GM21737 (cell line): ENCODE measurements around the gene ACBD6.
A peak's percentile ranks its signal among the peaks of the same experiment; 100 is the strongest.
"Not testable (repeated sequence)": the region's sequence is repeated elsewhere in the genome, so short reads cannot be mapped to it uniquely, and the experiment has no call there.

ENCODE experiments used
- ATAC-seq: cut with Tn5 transposase; IDR thresholded peaks from one replicate; pipeline ENCODE4 v1.9.1; 2021; ENCODE audit warnings: mild to moderate bottlenecking, moderate library complexity; ENCODE audit not compliant: unreplicated experiment

ACBD6 gene

GRCh38 chr1:180502361-180503279, at the start of gene ACBD6:
Gene ACBD6 (minus strand): TSS chr1:180502577. CDS start chr1:180502266, 311 bp downstream.
- peak; percentile 76 for ATAC-seq

DNA sequence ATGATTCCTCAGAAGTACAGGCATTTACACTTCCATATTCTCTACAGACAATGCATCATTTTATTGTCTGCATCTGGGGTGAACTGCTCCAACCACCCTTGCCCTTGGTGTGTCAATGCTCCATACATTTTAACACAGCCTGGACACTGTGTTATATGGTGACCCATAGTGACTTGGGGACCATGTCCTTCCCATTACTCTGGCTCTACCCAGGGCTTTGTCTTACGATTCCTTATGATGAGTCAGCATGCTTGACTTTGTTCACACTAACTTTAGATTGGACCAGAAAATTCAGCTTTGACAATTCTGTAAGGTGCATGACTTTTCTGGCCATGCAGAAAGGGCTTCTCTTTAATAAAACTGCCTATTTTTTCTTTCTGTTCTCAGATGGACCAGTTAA, 49.6 kb upstream of the ACBD6 start:
- ATAC-seq: no peak

GRCh38 chr1:180550241-180550640, 47.9 kb upstream of the ACBD6 start:
- ATAC-seq: no peak

GRCh38 chr1:180549770-180550169, 47.4 kb upstream of the ACBD6 start:
- not testable (repeated sequence) for ATAC-seq

DNA sequence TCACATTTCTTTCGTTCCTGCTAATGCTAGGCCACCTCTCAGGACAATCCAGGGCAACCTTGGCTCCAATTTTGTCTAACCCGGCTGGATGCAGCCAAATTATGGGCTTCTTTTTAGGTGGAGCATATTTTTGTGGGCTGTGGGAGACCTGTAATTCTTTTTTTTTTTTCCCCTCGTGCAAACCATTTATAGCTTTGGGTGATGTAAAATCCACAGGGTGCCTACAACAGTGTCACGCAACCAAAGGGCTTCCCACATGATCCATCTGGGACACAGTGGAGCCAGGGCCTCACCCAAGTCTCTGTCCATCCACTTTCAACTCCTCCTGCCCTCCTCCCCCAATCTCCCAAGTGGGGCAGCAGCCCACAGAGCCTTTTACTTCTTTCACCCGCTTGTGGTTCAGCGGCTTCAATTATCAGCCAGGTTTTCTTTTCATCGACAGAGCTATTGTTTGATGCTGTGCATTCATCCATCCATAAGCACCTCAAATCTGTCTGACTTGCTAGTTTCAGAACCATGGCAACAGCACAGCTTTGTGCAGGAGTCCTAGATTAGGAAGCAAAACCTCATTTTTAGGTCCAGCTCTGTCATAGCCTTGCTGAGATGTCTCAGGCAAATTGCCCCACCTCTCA, 46.4 kb upstream of the ACBD6 start:
- no peak for ATAC-seq

GRCh38 chr1:180545991-180546390, 43.6 kb upstream of the ACBD6 start:
- ATAC-seq: no peak

- no peak for ATAC-seq
Measured at GRCh38 chr1:180544050-180544449, 41.7 kb upstream of the ACBD6 start.

GRCh38 chr1:180542838-180543145, 40.4 kb upstream of the ACBD6 start:
- no peak for ATAC-seq

- ATAC-seq: no peak
Measured at GRCh38 chr1:180542113-180542837, 39.9 kb upstream of the ACBD6 start.

DNA sequence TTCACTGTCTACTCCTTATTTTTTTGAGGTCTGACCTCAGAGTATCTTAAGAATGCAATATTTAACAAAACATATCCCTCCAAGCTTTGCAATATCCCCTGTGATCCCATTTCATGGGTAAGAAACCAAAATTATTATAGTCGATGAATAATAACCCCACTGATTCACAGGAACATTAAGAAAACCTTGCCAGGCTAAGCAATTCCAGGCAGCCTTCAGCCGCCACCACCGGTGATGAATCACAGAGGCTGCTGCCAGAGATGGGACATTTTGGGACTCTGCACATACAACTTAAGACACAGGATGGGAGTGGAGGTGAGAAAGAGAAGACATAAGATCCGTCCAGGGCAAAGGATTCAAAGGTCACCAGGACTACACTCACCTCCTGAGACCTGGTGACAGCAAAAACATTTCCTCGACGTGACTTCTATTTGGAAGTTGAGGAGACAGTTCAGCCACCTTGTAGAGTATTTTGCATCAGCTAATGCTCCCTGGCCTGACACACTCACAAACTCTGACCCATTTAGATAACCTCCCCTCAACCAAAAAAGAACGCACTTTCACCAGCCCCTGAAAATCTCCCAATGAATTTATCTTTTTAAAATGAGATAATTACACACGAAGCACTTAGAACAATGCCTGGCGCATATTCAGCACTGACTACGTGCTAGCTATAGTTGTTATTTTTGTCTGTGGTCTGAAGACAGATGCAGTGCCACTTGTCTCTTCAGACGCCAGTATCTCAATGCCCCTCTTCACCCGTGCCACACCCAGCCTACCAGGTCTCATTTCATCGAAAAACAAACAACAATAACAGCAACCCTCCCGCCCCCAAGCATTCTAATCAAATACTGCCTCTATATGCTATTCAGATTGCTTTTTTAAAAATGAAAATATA, 38.6 kb upstream of the ACBD6 start:
- no peak for ATAC-seq

DNA sequence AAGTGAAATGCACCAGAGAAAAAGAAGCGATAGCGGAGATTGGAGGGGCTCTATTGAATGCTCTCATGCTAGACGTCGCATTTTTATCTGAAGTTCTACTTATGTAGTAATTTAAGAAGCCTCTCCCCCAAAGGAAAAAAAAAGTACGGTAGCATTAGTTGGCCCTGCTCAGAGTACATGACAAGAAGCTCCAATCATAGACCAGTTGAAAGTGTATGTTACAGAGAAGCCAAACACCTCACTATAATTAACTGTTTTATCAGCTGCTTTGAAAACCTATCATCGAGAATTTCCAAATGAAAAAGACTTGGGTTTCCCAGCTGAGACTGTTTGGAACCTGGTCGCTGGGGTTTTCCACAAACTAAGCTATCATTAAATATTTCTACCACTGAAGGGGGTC, 36.8 kb upstream of the ACBD6 start:
- no peak for ATAC-seq

DNA sequence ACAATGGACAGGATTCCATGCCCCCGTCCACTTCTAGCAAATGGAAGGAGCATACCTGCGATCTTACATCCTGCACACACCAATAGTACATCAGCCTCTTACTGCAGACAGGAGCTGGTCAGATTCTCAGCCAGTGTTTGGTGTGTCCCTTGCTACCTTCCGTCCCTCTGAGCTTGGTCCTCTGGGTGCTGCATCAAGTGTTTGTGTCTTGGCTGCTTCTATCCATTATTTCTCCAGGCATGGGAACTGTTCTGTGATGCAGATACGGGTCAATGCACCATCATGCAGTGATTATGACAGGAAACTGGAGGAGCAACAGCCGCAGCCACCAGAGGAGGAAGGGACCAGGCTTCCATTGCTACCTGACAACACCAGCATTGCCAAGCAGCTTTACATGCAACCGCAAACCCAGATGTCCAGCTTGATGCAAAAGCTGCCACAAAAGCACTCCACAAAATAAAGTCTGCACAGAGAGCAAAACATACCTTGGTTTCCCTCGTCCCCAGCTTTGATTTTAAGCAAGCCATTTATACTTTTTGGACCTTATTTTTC, 34.5 kb upstream of the ACBD6 start:
- ATAC-seq: no peak

GRCh38 chr1:180535418-180535999, 33.1 kb upstream of the ACBD6 start:
- no peak for ATAC-seq

DNA sequence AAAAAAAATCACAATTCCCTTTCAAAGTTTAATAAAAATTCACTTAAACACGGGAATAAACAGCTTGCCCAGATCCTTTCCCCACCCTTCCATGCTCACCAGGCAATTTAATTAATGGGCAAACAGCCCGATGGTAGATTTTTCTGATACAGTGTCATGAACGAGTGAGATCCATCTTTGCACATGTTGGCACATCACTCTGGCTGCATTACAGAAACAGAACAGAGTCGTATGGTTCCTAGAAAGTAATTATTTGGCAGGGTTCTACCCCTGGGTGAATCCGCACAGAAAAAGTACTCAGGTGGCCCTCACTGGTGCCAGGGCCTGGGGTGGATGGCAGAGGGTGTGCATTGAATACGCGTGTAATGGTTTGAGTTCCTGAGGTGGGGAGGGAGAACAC, 31.8 kb upstream of the ACBD6 start:
- no peak for ATAC-seq

DNA sequence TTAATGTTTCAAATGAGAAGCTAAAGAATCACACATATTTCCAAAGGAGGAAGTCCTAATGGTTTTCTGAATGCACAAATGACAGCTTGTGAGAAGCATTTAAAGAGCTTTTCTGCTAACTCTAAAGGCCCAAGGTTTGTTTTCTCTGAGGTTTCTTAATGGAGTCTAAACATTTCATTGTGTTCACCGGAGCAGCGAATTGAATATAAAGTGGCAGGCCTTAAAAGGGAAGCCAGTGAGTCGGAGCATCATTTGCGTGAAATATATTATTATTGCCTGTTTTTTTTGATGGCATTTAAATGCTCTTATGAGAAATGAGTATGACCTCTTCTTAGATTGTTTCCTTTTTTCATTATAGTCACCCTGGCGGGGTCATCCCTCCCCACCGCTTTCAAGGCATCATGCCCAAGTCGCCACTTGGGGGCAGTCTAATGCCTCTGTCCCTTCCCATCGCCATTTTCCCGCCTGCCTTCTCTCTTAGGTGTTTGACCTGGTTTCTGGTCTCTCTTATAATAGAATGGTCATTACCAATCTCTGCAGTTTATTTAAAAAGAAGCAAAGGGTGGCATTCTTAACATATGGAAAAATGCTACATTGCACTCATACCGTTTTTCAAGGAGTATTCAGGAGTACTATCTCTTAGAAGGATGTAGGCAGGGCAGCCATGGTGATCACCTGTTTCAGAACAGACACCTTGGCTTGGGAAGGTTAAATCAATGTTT, 31.1 kb upstream of the ACBD6 start:
- no peak for ATAC-seq

DNA sequence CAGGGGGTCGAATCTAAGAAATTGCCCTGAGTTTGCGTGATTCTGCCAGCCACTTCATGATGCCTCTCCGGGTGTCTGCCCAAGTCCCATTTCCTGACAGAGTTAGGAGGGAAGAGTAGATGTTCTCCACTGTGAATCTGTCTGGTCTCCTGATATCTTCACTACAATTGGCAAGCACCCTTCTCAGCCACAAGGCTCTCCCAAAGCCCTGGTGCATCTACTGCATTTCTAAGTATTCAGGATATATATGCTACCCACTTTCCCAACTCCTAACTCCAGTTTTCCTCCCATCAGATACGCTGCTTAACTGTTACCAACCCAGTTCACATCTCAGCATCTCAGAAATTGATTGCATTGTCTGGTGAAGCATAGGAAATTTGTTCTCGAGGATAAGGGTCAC, 30.5 kb upstream of the ACBD6 start:
- no peak for ATAC-seq

DNA sequence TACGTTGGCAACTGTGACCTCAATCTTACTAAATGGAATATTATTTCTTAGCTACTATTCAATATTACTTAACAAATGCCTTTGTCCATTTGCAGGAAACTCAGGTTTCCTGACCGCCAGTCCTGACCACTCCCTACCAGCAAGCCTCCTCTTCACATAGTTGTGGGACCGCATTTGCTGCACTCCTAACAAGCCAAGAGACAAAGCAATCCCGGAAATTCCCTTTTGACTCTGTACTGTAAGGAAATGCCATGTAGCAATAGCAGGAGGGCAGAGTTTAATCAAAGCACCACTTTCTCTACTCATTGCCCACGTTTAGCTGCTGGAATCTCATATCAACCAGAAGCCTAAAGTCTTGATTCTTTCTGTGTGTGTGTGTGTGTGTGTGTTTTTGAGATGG, 28.1 kb upstream of the ACBD6 start:
- no peak for ATAC-seq

DNA sequence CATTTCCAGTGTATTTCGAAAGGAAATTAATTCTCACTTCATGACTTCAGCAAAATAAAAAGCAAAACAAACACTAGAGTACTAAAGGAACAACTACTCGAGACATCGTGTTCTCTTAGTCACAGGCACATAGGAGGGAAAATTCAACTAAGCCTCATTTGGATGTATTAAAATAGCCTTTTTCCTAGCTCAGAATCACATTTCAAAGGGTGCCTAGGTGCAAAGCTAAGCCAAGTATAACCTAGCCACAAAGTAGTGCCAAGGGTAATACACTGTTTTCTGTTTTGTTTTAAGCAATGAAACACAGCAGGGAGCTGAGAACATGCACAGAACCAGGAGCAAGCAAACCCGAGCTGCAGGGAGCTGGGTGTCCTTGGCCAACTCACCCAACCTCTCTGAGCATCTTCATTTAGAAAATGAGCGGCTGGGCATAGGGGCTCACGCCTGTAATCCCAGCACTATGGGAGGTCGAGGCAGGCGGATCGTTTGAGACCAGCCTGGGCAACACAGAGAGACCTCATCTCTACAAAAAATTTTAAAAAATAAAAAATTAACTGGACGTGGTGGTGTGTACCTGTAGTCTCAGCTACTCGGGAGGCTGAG, 26.6 kb upstream of the ACBD6 start:
- no peak for ATAC-seq

DNA sequence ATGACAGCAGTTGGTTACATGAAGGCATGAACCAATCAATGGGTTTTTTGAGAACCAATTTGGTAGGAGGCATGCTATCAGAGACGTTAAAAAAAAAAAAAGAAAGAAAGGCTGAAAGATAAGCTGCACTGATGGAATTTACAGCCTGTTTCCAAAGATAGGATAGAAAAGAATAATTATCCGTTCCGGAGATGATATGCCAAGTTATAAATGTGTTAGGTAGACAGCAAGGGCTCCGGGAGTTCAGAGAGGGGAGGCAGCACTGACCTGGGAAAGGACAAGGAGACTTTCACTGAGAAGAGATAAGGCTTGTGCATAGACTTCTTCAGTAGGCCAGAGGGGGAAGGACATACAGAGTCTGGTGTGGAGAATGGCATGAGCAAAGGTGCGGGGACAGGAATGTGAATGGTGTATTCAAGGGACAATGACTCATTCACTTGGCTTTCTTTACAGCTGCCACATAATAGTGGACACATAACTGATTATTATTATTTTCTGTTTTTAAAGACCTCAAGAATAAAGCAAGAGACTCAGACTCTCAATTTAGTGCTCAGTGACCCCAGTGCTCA, 24.8 kb upstream of the ACBD6 start:
- no peak for ATAC-seq
